ENCODE measurements around the gene CITED2.

DNA sequence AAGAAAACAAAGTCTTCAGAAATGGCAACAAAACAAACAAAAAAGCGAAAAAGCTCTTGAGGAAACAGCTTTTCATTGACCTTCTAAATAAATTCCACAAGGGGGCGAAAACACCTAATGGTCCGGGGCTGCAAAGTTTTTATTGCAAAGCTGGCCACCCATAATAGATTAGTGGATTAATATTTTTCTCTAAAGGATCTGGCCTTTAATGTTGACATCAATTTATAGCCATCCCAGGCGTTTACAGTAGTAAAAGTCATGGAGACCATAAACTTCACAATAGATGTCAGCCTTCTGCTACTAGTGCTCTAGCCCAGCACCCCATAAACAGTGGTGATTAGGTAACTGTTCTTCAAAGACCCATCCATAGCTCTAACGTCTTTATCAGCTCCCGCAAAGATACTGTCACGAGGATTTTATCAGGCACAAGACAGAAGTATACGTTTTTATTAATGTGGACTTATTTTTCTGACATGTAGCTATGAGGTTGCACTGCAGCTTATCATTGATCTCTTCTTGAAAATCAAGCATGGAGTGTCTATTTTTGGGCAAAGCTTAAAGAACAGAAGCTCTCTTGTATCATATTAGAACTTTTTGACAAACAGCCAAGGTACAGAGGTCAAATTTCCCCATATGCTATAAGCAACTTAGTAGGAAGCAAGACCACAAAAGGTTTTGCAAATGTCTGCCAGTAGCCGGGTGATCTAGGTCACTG is 4.7 kb downstream of the CITED2 start:
- peak; percentile 28 to 81 (median 66) for TF ChIP-seq CTCF (IDR thresholded peaks at IDR 0.05)
- no peak for TF ChIP-seq POLR2A (IDR thresholded peaks at IDR 0.05)
- TF ChIP-seq POLR2AphosphoS5 (IDR thresholded peaks at IDR 0.05; ENCODE audit: insufficient read depth in 1 of 2, low read depth in 1 of 2) = no peak

Measured in vagina (tissue), 2 donors.